Measurements from ENCODE around the gene INHBE. TPM values are rescaled to one million over a fixed set of nuclear protein-coding genes. Genes with fewer than 3 reads are reported as not detected.
"Not testable (repeated sequence)": the region's sequence is repeated elsewhere in the genome, so short reads cannot be mapped to it uniquely, and the experiment has no call there.

The INHBE gene
- 14.3 and 17.9 TPM in 2 replicates for total RNA-seq (2014; rRNA removed; shearing (Covaris generic); ENCODE audit: low replicate concordance)

DNA sequence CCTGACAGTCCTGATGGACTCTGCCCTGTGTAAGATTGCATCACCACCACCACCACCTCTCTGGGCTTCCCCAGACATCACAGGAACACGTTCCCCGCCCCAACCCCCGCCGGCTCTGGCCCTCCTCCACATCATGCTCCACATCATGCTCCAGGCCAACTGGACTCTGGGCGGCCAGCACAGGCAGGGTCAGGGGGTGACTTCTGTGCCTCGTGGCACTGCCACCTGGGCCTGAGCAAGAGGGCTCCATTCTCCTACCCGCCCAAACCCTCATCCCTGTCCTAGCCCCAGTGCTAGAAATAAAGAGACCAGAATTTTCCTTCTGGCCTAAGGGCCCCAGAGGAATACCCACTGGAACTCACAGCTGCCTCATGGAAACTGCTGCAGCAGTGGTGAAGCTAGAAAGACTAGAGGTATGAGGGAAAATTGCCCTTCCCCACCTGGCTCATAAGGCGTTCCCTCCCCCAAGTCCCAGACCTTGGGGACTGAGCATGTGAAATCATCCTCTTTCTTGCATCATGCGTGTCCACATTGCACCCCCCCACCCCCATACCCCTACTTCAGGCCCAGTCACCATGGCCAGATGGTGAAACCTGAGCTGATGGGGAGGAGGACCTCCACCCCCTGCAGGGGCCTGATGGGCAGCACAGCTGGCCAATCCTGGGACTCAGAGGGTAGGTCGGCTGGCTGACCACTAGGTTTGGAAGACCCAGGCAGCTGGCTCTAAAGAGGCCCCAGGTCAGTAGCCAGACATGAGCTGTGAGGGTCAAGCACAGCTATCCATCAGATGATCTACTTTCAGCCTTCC, at the start of gene INHBE:
INHBE (plus strand) TSS at position 742 of the 808 bp plus-strand sequence. CDS start 230 bp downstream, outside the sequence.
- Histone ChIP-seq H4K20me1 (ENCODE audit: insufficient read depth, low read depth, low read length) (no peaks in the 10 kb centered on the region), H3K36me3 (ENCODE audit: insufficient read depth, low read length) (no peaks in the 10 kb centered on the region), H2AFZ (ENCODE audit: low read length) (peak within 1 kb of the TSS; percentile 59; the same call in 1 of the 2 replicates), H3K79me2 (ENCODE audit: low read length) (no peaks in the 10 kb centered on the region), H3K9me2 (replicated peaks; ENCODE audit: insufficient read depth, low read length) (no peaks in the 10 kb centered on the region), H3K9ac (ENCODE audit: low read length) (peak within 1 kb of the TSS; percentile 75), H3K4me1 (ENCODE audit: low read length) (peaks cover 48% of the 10 kb centered on the region), H3K9me3 (ENCODE audit: low read length) (no peaks in the 10 kb centered on the region), H3K27ac (ENCODE audit: low read length) (peak within 1 kb of the TSS; percentile 82), H3K4me3 (ENCODE audit: low read length) (peak within 1 kb of the TSS; percentile 71), H3K4me2 (ENCODE audit: low read depth, low read length, poor library complexity, severe bottlenecking) (peak within 1 kb of the TSS; percentile 70), H3K27me3 (ENCODE audit: low read length) (no peaks in the 10 kb centered on the region)
- DNase-seq, result peak; percentile 77

DNA sequence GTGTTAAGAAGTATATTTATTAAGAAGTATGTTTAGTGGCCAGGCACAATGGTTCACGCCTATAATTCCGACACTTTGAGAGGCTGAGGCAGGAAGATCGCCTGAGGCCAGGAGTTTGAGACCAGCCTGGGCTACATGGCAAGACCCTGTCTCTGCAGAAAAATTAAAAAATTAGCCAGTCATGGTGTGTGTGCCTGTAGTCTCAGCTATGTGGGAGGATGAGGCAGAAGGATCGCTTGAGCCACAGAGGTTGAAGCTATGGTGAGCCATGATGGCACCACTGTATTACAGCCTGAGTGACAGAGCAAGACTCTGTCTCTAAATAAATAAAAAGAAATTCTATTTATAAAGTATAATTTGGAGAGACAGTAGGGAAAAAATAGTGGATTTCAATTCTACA, 44.6 kb upstream of the INHBE start:
- Histone ChIP-seq H3K79me2 (ENCODE audit: low read length) (peaks cover 88% of the 10 kb centered on the region), H3K9ac (ENCODE audit: low read length) (no peak overlapping the region), H3K4me1 (ENCODE audit: low read length) (peaks cover 8% of the 10 kb centered on the region), H2AFZ (ENCODE audit: low read length) (no peak overlapping the region), H3K9me2 (replicated peaks; ENCODE audit: insufficient read depth, low read length) (no peaks in the 10 kb centered on the region), H3K27me3 (ENCODE audit: low read length) (no peaks in the 10 kb centered on the region), H3K36me3 (ENCODE audit: insufficient read depth, low read length) (no peaks in the 10 kb centered on the region; the same call in 1 of the 2 replicates), H3K4me3 (ENCODE audit: low read length) (no peak overlapping the region), H3K9me3 (ENCODE audit: low read length) (no peaks in the 10 kb centered on the region), H3K27ac (ENCODE audit: low read length) (no peak overlapping the region), H3K4me2 (ENCODE audit: low read depth, low read length, poor library complexity, severe bottlenecking) (no peak overlapping the region), H4K20me1 (ENCODE audit: insufficient read depth, low read depth, low read length) (no peaks in the 10 kb centered on the region)
- DNase-seq, result no peak

GRCh38 chr12:57414160-57414559, 40.9 kb upstream of the INHBE start:
- H3K9me2 ChIP-seq (replicated peaks; ENCODE audit: insufficient read depth, low read length); H3K4me2 ChIP-seq (ENCODE audit: low read depth, low read length, poor library complexity, severe bottlenecking); H3K27ac ChIP-seq (ENCODE audit: low read length); DNase-seq; H3K36me3 ChIP-seq (ENCODE audit: insufficient read depth, low read length); H4K20me1 ChIP-seq (ENCODE audit: insufficient read depth, low read depth, low read length); H2AFZ ChIP-seq (ENCODE audit: low read length); H3K27me3 ChIP-seq (ENCODE audit: low read length); H3K9ac ChIP-seq (ENCODE audit: low read length); H3K4me3 ChIP-seq (ENCODE audit: low read length); H3K9me3 ChIP-seq (ENCODE audit: low read length): not testable (repeated sequence)
- H3K79me2 ChIP-seq (ENCODE audit: low read length), result peaks cover 87% of the 10 kb centered on the region
- H3K4me1 ChIP-seq (ENCODE audit: low read length), result peaks cover 18% of the 10 kb centered on the region

DNA sequence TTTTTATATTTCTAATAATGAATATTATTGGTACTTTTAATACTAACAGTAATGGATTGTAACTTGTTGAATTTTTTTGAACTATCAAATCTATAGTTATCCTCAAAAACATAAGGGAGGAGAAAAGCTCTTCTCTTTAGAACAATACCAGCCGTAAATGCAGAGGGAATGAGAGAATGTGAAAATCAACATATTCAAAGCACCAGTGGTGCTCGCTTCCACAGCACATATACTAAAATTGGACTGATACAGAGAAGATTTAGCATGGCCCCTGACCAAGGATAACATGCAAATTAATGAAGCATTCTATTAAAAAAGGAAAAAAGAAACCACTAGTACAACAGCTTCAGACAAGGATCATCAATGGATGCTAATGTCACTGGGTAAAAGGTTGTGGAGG, 40.0 kb upstream of the INHBE start:
- H3K4me3 ChIP-seq (ENCODE audit: low read length), result 0 out of 2 replicates have a peak overlapping the region, but pooled peaks have one; percentile 4

GRCh38 chr12:57416039-57416996, 38.8 kb upstream of the INHBE start:
- Histone ChIP-seq H3K27ac (ENCODE audit: low read length) (peak overlapping the region; percentile 12; the same call in 1 of the 2 replicates), H4K20me1 (ENCODE audit: insufficient read depth, low read depth, low read length) (no peaks in the 10 kb centered on the region), H3K27me3 (ENCODE audit: low read length) (no peaks in the 10 kb centered on the region), H3K9me2 (replicated peaks; ENCODE audit: insufficient read depth, low read length) (no peaks in the 10 kb centered on the region), H3K4me2 (ENCODE audit: low read depth, low read length, poor library complexity, severe bottlenecking) (peak overlapping the region; percentile 48), H2AFZ (ENCODE audit: low read length) (no peak overlapping the region), H3K79me2 (ENCODE audit: low read length) (peaks cover 80% of the 10 kb centered on the region), H3K4me1 (ENCODE audit: low read length) (peaks cover 18% of the 10 kb centered on the region), H3K36me3 (ENCODE audit: insufficient read depth, low read length) (no peaks in the 10 kb centered on the region), H3K4me3 (ENCODE audit: low read length) (no peak overlapping the region), H3K9ac (ENCODE audit: low read length) (no peak overlapping the region), H3K9me3 (ENCODE audit: low read length) (no peaks in the 10 kb centered on the region)
- no peak for DNase-seq

More for the DNA sequence above, 40.0 kb upstream of the INHBE start:
- H3K79me2 ChIP-seq (ENCODE audit: low read length), result peaks cover 87% of the 10 kb centered on the region
- no peak overlapping the region; the same call in 1 of the 2 replicates for H3K9ac ChIP-seq (ENCODE audit: low read length)
- H4K20me1 ChIP-seq (ENCODE audit: insufficient read depth, low read depth, low read length), result no peaks in the 10 kb centered on the region
- no peaks in the 10 kb centered on the region for H3K9me3 ChIP-seq (ENCODE audit: low read length)
- H3K4me2 ChIP-seq (ENCODE audit: low read depth, low read length, poor library complexity, severe bottlenecking), result peak overlapping the region; percentile 48
- no peaks in the 10 kb centered on the region; the same call in 1 of the 2 replicates for H3K36me3 ChIP-seq (ENCODE audit: insufficient read depth, low read length)
- H3K4me1 ChIP-seq (ENCODE audit: low read length), result peaks cover 18% of the 10 kb centered on the region
- no peak for DNase-seq
- H3K27me3 ChIP-seq (ENCODE audit: low read length), result no peaks in the 10 kb centered on the region
- no peak overlapping the region for H2AFZ ChIP-seq (ENCODE audit: low read length)
- peak overlapping the region; percentile 12; the same call in 1 of the 2 replicates for H3K27ac ChIP-seq (ENCODE audit: low read length)
- H3K9me2 ChIP-seq (replicated peaks; ENCODE audit: insufficient read depth, low read length), result no peaks in the 10 kb centered on the region

- no peak overlapping the region for H3K4me3 ChIP-seq (ENCODE audit: low read length)
- H3K27me3 ChIP-seq (ENCODE audit: low read length), result no peaks in the 10 kb centered on the region
- H3K79me2 ChIP-seq (ENCODE audit: low read length), result peaks cover 75% of the 10 kb centered on the region
- no peaks in the 10 kb centered on the region; the same call in 1 of the 2 replicates for H3K36me3 ChIP-seq (ENCODE audit: insufficient read depth, low read length)
- H3K9me2 ChIP-seq (replicated peaks; ENCODE audit: insufficient read depth, low read length), result no peaks in the 10 kb centered on the region
- peaks cover 18% of the 10 kb centered on the region for H3K4me1 ChIP-seq (ENCODE audit: low read length)
- no peak overlapping the region for H3K9ac ChIP-seq (ENCODE audit: low read length)
- H3K27ac ChIP-seq (ENCODE audit: low read length), result no peak overlapping the region
- no peaks in the 10 kb centered on the region for H3K9me3 ChIP-seq (ENCODE audit: low read length)
- DNase-seq, result no peak
- no peak overlapping the region for H2AFZ ChIP-seq (ENCODE audit: low read length)
- H3K4me2 ChIP-seq (ENCODE audit: low read depth, low read length, poor library complexity, severe bottlenecking), result no peak overlapping the region
- no peaks in the 10 kb centered on the region for H4K20me1 ChIP-seq (ENCODE audit: insufficient read depth, low read depth, low read length)
Measured at GRCh38 chr12:57418255-57418654, 36.9 kb upstream of the INHBE start.

- Histone ChIP-seq H3K27me3 (ENCODE audit: low read length) (no peaks in the 10 kb centered on the region), H3K79me2 (ENCODE audit: low read length) (peaks cover 69% of the 10 kb centered on the region), H3K9me3 (ENCODE audit: low read length) (no peaks in the 10 kb centered on the region), H3K4me1 (ENCODE audit: low read length) (peaks cover 18% of the 10 kb centered on the region), H3K9ac (ENCODE audit: low read length) (no peak overlapping the region), H3K4me2 (ENCODE audit: low read depth, low read length, poor library complexity, severe bottlenecking) (no peak overlapping the region), H4K20me1 (ENCODE audit: insufficient read depth, low read depth, low read length) (no peaks in the 10 kb centered on the region), H3K36me3 (ENCODE audit: insufficient read depth, low read length) (no peaks in the 10 kb centered on the region; the same call in 1 of the 2 replicates), H2AFZ (ENCODE audit: low read length) (no peak overlapping the region), H3K27ac (ENCODE audit: low read length) (no peak overlapping the region), H3K4me3 (ENCODE audit: low read length) (no peak overlapping the region), H3K9me2 (replicated peaks; ENCODE audit: insufficient read depth, low read length) (no peaks in the 10 kb centered on the region)
- no peak for DNase-seq
Measured at GRCh38 chr12:57419495-57419894, 35.6 kb upstream of the INHBE start.
